ENCODE measurements around the gene ATOX1. TPM values are rescaled to one million over a fixed set of nuclear protein-coding genes. Genes with fewer than 3 reads are reported as not detected.

The ATOX1 gene
- total and polyA plus RNA-seq, 2 of the 8 experiments (the other 6 are each of a cell fraction or from before 2014, with no cell fraction given), result 79.9 to 232 TPM

DNA sequence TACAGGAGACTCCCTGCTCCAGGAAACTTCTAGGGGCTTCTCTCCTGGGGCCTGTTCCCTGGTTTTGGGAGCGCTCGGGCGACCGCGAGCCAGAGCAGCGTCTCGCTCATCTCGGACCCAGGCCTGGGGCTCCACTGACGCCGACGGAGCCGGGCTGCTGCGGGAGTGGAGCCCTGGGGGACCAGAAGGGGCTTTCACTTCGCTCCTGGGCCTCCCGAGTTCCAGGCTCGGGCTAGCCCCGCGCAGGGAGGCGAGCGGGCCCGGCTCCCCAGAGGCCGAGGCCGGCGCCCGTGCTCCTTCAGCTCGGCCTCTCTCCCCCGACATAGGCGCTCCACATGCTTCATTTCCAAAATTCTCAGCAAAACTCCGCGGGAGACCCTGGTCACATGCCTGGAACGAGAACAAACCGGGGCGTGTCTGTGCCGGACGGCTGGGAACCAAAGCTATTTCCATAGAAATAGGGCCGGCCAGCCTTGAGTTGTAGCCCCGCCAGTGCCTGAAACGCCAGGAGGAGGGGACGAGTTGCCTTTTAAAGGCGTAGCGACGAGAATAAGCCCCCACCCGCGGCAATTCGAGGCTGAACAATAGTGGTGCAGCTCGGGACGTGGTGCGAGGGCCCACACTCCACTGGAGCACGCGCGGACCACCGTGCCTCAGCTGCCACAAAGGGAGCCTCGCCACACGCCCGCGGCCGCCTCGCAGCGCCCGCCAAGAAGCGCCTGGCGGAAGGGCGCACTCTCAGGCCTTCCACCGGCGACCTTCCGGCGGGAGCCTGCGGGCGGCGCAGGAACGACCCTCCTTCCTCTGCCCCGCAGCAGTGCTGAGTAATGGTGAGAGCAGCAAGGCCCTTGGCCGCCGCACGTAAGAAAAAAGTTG is 12.2 kb upstream of the ATOX1 start (continued):
- TF ChIP-seq, protein P1, sequence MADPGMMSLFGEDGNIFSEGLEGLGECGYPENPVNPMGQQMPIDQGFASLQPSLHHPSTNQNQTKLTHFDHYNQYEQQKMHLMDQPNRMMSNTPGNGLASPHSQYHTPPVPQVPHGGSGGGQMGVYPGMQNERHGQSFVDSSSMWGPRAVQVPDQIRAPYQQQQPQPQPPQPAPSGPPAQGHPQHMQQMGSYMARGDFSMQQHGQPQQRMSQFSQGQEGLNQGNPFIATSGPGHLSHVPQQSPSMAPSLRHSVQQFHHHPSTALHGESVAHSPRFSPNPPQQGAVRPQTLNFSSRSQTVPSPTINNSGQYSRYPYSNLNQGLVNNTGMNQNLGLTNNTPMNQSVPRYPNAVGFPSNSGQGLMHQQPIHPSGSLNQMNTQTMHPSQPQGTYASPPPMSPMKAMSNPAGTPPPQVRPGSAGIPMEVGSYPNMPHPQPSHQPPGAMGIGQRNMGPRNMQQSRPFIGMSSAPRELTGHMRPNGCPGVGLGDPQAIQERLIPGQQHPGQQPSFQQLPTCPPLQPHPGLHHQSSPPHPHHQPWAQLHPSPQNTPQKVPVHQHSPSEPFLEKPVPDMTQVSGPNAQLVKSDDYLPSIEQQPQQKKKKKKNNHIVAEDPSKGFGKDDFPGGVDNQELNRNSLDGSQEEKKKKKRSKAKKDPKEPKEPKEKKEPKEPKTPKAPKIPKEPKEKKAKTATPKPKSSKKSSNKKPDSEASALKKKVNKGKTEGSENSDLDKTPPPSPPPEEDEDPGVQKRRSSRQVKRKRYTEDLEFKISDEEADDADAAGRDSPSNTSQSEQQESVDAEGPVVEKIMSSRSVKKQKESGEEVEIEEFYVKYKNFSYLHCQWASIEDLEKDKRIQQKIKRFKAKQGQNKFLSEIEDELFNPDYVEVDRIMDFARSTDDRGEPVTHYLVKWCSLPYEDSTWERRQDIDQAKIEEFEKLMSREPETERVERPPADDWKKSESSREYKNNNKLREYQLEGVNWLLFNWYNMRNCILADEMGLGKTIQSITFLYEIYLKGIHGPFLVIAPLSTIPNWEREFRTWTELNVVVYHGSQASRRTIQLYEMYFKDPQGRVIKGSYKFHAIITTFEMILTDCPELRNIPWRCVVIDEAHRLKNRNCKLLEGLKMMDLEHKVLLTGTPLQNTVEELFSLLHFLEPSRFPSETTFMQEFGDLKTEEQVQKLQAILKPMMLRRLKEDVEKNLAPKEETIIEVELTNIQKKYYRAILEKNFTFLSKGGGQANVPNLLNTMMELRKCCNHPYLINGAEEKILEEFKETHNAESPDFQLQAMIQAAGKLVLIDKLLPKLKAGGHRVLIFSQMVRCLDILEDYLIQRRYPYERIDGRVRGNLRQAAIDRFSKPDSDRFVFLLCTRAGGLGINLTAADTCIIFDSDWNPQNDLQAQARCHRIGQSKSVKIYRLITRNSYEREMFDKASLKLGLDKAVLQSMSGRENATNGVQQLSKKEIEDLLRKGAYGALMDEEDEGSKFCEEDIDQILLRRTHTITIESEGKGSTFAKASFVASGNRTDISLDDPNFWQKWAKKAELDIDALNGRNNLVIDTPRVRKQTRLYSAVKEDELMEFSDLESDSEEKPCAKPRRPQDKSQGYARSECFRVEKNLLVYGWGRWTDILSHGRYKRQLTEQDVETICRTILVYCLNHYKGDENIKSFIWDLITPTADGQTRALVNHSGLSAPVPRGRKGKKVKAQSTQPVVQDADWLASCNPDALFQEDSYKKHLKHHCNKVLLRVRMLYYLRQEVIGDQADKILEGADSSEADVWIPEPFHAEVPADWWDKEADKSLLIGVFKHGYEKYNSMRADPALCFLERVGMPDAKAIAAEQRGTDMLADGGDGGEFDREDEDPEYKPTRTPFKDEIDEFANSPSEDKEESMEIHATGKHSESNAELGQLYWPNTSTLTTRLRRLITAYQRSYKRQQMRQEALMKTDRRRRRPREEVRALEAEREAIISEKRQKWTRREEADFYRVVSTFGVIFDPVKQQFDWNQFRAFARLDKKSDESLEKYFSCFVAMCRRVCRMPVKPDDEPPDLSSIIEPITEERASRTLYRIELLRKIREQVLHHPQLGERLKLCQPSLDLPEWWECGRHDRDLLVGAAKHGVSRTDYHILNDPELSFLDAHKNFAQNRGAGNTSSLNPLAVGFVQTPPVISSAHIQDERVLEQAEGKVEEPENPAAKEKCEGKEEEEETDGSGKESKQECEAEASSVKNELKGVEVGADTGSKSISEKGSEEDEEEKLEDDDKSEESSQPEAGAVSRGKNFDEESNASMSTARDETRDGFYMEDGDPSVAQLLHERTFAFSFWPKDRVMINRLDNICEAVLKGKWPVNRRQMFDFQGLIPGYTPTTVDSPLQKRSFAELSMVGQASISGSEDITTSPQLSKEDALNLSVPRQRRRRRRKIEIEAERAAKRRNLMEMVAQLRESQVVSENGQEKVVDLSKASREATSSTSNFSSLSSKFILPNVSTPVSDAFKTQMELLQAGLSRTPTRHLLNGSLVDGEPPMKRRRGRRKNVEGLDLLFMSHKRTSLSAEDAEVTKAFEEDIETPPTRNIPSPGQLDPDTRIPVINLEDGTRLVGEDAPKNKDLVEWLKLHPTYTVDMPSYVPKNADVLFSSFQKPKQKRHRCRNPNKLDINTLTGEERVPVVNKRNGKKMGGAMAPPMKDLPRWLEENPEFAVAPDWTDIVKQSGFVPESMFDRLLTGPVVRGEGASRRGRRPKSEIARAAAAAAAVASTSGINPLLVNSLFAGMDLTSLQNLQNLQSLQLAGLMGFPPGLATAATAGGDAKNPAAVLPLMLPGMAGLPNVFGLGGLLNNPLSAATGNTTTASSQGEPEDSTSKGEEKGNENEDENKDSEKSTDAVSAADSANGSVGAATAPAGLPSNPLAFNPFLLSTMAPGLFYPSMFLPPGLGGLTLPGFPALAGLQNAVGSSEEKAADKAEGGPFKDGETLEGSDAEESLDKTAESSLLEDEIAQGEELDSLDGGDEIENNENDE (IDR thresholded peaks at IDR 0.05; ENCODE audit: insufficient replicate concordance, low read length), result no peak
- TF ChIP-seq CBX5 (IDR thresholded peaks at IDR 0.05; ENCODE audit: low read depth, low read length) (no peak), TCF12 (IDR thresholded peaks at IDR 0.05; ENCODE audit: low read depth, low read length) (no peak), EGR1 (IDR thresholded peaks at IDR 0.05; ENCODE audit: borderline replicate concordance, low read depth, low read length) (no peak), ZNF274 (IDR thresholded peaks at IDR 0.05; ENCODE audit: borderline replicate concordance, extremely low read depth, low read length) (no peak), USF2 (IDR thresholded peaks at IDR 0.05; ENCODE audit: low read length) (peak; percentile 71), POU5F1 (IDR thresholded peaks at IDR 0.05; ENCODE audit: low read depth, low read length) (no peak)
- TF ChIP-seq, protein P2, sequence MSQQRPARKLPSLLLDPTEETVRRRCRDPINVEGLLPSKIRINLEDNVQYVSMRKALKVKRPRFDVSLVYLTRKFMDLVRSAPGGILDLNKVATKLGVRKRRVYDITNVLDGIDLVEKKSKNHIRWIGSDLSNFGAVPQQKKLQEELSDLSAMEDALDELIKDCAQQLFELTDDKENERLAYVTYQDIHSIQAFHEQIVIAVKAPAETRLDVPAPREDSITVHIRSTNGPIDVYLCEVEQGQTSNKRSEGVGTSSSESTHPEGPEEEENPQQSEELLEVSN (IDR thresholded peaks at IDR 0.05), result peak; percentile 82; the same call in 1 of the 2 replicates

Data from H1 (cell line).